Neutrophil (primary cell): ENCODE results near the gene TMED8.

Experiments
- H3K27ac ChIP-seq: fragments of 200-600 bp; sonication (generic); 2 replicates; pipeline ENCODE4 v1.5.1; 2016; ENCODE audit warnings: mild to moderate bottlenecking, moderate library complexity
- H3K27me3 ChIP-seq: fragments of 200-600 bp; sonication (generic); 2 replicates; pipeline ENCODE4 v1.6.0; 2016; ENCODE audit warnings: mild to moderate bottlenecking
- H3K36me3 ChIP-seq: fragments of 200-600 bp; sonication (generic); 2 replicates; pipeline ENCODE4 v1.5.1; 2017
- H3K4me1 ChIP-seq, 2 experiments: fragments of 200-600 bp in 1 of 2; sonication (generic) in 1 of 2; 1 replicate in 1 of 2; 2 replicates in 1 of 2; pipeline versions ENCODE4 v1.5.1 to v1.6.1; 2013 to 2016; ENCODE audit warnings: low read depth in 1 of 2, low read length in 1 of 2, mild to moderate bottlenecking in 1 of 2, moderate library complexity in 1 of 2; ENCODE audit not compliant: control insufficient read depth in 1 of 2, insufficient read depth in 1 of 2
- H3K4me3 ChIP-seq, 2 experiments: fragments of 200-600 bp in 1 of 2; sonication (generic) in 1 of 2; 1 replicate in 1 of 2; 2 replicates in 1 of 2; pipeline ENCODE4 v1.5.1; 2013 to 2016; ENCODE audit warnings: low read depth in 1 of 2, low read length in 1 of 2, mild to moderate bottlenecking in 1 of 2, moderate library complexity in 1 of 2
- H3K9me3 ChIP-seq: fragments of 200-600 bp; sonication (generic); 2 replicates; pipeline ENCODE4 v1.5.1; 2016
- TF ChIP-seq, protein P1 (sequence below): fragments of 200-600 bp; sonication (generic); IDR thresholded peaks from 2 replicates; pipeline ENCODE4 v1.5.1; 2016; ENCODE audit warnings: antibody characterized with exemption

Gene TMED8

DNA sequence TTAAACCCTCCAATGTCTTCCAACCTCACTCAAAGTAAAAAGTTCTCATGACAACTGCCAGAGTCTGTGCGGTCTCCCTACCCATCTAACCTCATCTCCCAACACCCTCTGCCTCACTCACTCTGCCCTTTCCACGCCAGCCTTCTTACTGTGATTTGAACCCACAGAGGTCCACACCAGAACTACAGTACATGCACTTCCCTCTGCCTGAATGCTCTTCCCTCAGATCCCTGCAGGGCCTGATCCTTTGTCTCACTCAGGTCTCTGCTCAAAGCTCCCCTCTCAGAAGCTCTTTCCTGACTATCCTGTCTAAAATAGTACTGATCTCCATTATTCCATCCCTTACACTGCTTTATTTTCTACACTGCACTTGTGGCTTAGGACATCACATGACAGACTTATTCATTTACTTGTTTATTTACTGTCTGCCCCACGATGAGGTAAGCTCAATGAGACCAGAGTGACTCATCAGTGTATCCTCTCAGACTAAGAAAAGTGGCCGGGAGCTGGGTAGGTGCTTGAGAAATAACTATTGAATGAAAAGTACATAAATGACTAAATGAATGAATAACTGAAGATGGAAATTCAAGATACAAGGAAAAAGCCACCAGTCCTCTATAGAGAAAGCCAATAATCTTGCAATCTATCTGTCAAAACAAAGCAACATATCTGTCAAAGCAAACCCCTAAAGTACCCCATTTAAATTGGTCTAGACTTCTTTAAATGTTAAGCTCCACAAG lies 73.3 kb downstream of the TMED8 start:
- Histone ChIP-seq H3K27me3 (no peaks in the 10 kb centered on the region), H3K4me1 (peaks cover under 1 to 3% of the 10 kb centered on the region in 2 experiments), H3K9me3 (no peaks in the 10 kb centered on the region), H3K36me3 (no peaks in the 10 kb centered on the region), H3K4me3 (no peak overlapping the region), H3K27ac (no peak overlapping the region)
- TF ChIP-seq, protein P1, sequence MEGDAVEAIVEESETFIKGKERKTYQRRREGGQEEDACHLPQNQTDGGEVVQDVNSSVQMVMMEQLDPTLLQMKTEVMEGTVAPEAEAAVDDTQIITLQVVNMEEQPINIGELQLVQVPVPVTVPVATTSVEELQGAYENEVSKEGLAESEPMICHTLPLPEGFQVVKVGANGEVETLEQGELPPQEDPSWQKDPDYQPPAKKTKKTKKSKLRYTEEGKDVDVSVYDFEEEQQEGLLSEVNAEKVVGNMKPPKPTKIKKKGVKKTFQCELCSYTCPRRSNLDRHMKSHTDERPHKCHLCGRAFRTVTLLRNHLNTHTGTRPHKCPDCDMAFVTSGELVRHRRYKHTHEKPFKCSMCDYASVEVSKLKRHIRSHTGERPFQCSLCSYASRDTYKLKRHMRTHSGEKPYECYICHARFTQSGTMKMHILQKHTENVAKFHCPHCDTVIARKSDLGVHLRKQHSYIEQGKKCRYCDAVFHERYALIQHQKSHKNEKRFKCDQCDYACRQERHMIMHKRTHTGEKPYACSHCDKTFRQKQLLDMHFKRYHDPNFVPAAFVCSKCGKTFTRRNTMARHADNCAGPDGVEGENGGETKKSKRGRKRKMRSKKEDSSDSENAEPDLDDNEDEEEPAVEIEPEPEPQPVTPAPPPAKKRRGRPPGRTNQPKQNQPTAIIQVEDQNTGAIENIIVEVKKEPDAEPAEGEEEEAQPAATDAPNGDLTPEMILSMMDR, result no peak

DNA sequence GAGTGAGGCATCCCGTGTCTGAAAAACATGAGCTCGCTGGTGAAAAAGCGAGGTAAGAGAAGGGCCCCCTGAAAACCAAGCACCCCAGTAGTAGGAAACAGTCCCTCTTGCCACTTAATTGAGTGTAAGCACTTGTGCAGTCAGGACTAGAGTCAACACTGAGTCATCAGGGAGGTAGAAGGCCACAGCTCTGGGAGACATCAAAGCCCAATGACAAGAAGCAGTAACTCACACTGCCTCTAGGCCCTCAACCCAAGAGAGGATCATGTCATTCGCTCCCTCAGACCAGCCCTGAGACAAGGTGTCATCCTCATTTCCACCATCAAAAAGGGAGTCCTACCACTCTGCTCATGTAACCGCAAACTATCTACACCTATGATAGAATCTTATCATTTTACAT lies 74.0 kb downstream of the TMED8 start:
- Histone ChIP-seq H3K27ac (no peak overlapping the region), H3K4me3 (no peak overlapping the region), H3K4me1 (no peaks in the 10 kb centered on the region), H3K36me3 (no peaks in the 10 kb centered on the region), H3K9me3 (no peaks in the 10 kb centered on the region), H3K27me3 (no peaks in the 10 kb centered on the region)
- TF ChIP-seq, protein P1, result no peak

DNA sequence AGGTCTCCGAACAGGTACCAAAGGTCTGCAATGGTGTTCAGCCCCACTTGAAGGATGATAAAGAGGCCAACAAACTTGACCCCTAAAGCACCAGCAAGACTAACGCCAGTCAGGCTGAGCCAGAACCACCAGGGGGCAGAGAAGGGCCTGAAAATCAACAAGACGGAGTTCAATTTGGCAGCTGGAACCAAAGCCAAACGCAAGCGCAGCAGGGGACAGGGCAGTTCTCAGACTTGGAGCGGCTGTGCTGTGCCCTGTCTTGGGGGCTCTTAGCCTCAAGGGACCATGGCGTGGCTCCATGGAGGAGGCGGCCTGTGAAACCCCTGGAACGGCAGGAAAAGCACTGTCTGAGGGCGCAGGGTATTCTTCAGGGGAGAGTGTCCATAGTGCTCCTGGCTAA lies 75.8 kb downstream of the TMED8 start:
- H3K9me3 ChIP-seq, result no peaks in the 10 kb centered on the region
- no peak overlapping the region for H3K4me3 ChIP-seq
- TF ChIP-seq, protein P1, result peak; percentile 23
- H3K27ac ChIP-seq, result no peak overlapping the region
- H3K36me3 ChIP-seq, result no peaks in the 10 kb centered on the region
- no peaks in the 10 kb centered on the region for H3K27me3 ChIP-seq
- no peaks in the 10 kb centered on the region for H3K4me1 ChIP-seq

DNA sequence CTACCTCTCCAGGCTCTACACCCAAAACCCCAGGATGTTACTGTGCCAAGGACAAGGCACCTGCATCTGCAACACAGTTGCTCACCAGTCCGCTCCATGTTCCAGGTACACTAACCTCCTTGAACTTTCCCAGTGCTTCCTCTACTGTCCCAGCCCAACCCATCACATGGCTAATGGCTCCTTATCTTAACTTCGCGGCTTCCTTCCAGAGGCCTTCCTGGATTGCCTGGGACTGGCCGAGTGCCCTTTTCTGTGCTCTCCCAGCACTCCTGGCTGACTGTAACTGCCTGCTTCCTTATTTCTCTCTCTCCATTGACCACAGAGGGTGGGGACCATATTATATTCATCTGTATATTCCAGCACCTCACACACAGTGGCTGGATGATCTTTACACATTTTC lies 77.1 kb downstream of the TMED8 start:
- H3K4me3 ChIP-seq, result no peak overlapping the region
- no peaks in the 10 kb centered on the region for H3K9me3 ChIP-seq
- H3K27me3 ChIP-seq, result no peaks in the 10 kb centered on the region
- TF ChIP-seq, protein P1, result no peak
- no peaks in the 10 kb centered on the region for H3K4me1 ChIP-seq
- H3K27ac ChIP-seq, result no peak overlapping the region
- H3K36me3 ChIP-seq, result no peaks in the 10 kb centered on the region

DNA sequence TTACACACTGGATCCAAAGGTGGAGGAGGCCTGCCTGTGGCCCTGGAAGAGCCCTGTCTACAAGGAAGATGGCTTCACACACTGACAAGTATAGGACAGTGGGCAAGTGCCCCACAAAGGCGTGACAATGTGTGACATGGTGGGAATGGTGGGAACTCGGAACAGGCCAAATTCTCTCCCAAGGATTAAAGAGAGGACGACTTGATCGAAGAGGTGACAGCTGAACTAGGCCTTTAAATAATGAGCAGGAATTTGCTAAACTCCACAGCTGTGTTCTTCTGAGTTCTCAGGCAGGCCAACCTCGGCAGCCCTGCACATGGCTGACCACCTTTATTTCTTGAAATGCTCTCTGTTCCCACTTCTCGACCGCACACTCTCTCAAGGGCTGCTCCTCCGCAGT lies 80.0 kb downstream of the TMED8 start:
- Histone ChIP-seq H3K4me3 (no peak overlapping the region), H3K9me3 (no peaks in the 10 kb centered on the region), H3K36me3 (no peaks in the 10 kb centered on the region), H3K27ac (no peak overlapping the region), H3K27me3 (no peaks in the 10 kb centered on the region), H3K4me1 (no peaks in the 10 kb centered on the region)
- TF ChIP-seq, protein P1, result no peak
